ENCODE results near the gene PTCD3.

PTCD3 gene

GRCh38 chr2:86105969-86106945, at the start of gene PTCD3:
Gene PTCD3, plus strand, starts transcription at chr2:86106235. Its CDS starts 13 bp downstream, at chr2:86106248.
- peak; percentile 98 for DNase-seq

GRCh38 chr2:86056590-86057331, 49.3 kb upstream of the PTCD3 start:
- peak; percentile 75 for DNase-seq

DNA sequence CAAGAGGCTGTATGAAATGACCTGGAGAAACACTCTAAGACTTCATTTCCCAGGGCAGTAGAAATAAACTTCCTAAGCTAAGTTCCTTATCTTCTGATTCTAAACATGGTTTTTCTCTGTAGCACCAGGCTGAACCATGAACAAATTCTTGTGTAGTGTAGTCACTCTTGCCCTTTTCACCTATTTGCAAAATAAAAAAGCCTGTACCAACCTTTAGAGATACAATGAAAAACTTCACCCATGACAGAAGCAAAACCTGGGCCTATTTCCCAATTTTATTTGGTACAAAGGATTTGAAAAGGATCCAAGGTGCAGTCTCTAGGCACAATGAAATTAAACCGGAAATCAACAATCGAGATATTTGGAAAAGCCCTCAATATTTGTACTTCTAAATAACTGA, 44.0 kb upstream of the PTCD3 start:
- DNase-seq = no peak

DNA sequence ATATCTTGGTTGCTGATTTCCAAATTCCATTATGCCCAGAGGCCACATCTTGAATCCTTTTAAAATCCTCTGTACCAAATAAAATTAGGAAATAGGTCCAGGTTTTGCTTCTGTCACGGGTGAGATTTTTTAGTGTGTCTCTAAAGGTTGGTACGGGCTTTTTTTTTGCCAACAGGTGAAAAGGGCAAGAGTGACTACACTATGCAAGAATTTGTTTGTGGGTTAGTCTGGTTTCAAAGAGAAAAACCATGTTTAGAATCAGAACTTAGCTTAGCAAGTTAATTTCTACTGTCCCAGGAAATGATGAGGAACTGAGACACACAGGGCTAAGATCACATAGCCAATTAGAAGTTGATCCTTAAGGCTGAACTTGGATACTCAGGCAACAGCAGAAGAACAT, 42.0 kb upstream of the PTCD3 start:
- DNase-seq = no peak

GRCh38 chr2:86065512-86065911, 40.5 kb upstream of the PTCD3 start:
- DNase-seq = no peak

GRCh38 chr2:86066007-86066578, 39.9 kb upstream of the PTCD3 start:
- no peak for DNase-seq

- no peak for DNase-seq
These were observed 39.1 kb upstream of the PTCD3 start for GRCh38 chr2:86066915-86067314.

DNA sequence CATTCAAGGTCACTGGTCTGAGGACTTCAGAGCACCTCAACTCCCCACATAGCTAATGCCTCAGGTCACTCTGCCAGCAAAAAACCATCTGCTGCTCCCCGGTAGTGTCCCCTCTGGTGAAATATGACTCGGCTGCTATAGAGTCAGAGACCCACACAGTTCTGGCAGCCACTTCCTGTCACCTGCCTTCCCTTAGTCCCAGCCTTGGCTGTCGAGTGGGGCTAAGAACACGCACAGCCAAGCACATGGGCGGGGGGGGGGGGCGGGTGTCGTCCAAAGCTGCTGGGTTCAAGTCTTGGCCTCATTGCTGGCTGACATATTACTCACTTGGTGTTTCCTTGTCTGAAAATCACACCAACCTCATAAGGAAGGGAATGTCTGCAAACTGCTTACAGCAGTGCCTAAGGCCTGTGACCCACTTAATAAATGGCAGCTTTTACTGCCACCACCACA, 37.9 kb upstream of the PTCD3 start:
- no peak for DNase-seq

DNA sequence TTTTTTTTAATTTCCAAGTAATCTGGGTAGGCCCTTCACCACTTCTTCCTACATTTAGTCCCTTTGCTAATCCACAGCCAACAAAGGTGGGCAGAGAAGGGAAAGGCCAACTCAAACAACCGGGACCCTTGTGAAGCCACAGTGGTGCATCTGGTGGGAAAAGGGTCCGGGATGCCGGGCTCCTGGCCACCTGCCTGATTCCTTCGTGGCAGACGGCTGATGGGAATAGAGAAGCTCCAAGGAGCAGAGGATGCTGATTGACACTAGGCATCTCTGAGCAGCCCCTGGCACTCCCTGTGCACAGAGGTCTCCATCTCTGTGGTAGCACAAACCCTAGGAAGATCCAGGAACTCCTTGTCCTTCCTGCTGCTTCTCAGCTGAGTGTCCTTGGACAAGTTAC, 37.4 kb upstream of the PTCD3 start:
- DNase-seq = no peak

DNA sequence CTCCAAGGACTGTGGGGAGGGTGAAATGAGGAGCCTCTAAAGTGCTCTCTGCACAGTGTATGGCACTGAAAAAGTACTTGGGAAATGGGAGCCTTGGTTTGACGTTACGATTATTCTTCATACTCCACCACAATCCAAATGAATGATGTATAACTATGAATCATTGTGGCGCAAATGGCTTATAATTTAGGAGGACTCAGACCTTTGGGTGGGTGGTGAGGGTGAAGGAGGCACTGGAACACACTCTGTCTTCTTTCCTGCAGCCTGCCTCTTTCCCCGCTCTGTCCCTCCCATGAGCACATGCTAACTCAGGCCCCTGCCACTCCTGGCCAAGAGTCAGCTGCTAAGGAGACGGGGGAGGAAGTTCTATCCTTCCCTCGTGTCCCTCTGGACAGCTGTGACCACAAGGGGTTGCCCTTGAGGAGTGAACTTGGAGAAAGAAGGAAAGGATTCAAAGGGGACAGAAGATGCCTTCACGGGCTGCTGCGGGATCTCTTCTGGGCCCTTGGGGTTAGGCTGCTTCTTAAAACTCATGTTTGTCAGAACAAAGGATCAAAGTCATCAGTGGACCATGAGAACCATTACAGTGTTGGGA, 36.8 kb upstream of the PTCD3 start:
- no peak for DNase-seq

- no peak for DNase-seq
These were observed 36.2 kb upstream of the PTCD3 start for GRCh38 chr2:86069783-86070339.

DNA sequence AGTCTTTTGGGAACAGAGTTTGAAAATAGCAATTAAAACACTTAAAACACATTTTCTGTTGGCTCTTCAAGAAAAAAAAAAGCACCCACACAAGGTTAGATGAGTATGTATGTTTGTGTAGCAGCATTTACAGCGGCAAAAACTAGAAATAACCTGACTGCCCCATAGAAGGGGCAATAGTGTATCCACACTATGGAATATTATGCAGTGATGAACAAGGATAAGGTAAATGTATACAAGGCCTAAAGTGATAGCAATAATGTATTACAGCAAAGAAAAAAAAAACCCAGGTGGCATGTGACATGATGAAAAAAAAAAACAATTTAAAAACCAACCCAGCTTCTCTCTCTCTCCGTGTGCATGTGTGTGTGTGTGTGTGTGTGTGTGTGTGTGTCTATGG, 35.2 kb upstream of the PTCD3 start:
- DNase-seq = no peak

- DNase-seq = peak; percentile 83
These were observed 33.7 kb upstream of the PTCD3 start for GRCh38 chr2:86072271-86072858.

- DNase-seq = no peak
These were observed 32.8 kb upstream of the PTCD3 start for GRCh38 chr2:86073225-86073624.

- no peak for DNase-seq
These were observed 31.8 kb upstream of the PTCD3 start for GRCh38 chr2:86074256-86074655.

DNA sequence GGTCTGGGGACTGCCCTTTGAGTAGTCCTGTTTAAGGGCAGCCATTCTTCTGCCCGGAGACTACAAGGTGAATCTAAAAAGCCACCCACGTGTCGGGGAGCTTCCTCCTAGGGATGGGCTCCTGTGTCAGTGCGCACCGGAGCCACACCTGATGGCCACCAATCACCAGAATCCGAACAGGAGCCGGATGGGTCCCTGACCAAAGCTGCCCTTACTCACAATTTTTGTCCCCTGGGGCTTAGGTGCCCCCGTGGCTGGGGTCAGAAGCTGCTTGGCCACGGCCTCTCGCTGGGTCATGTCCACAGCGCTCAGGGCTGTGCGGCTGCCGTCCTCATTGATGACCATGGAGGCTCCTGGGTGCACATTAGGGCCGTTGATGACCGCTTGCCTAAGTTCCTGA, 31.2 kb upstream of the PTCD3 start:
- DNase-seq = no peak

DNA sequence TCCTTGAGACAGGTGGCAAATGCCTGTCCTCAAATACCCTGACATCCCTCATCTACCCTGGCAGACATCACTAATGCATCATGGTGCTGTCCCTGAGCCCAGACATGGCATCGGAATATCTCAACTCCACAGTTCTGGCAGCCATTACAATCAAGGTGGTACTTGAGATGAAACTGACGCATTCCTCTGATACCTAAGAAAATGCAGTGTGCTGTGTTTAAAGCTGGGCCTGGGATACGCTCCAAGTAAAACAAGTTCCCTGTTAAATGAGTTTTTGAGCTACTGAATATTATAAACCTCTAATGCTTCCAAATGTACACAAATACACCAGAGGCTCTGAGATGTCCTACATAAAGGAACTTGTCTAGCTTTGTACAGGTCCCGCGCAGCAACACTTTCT, 30.1 kb upstream of the PTCD3 start:
- no peak for DNase-seq

- peak; percentile 62 for DNase-seq
These were observed 27.1 kb upstream of the PTCD3 start for GRCh38 chr2:86078774-86079545.

- peak; percentile 51 for DNase-seq
These were observed 25.8 kb upstream of the PTCD3 start for GRCh38 chr2:86079981-86080911.

GRCh38 chr2:86081724-86082123, 24.3 kb upstream of the PTCD3 start:
- DNase-seq = no peak

Measured in DMS79 treated with DMSO at 0.1 percent for 48 hours (cell line).